HG02610 (cell line): ENCODE data around the gene PDZK1.
A peak's percentile ranks its signal among the peaks of the same experiment; 100 is the strongest.
"Not testable (repeated sequence)": the region's sequence is repeated elsewhere in the genome, so short reads cannot be mapped to it uniquely, and the experiment has no call there.

Experiments used
- ATAC-seq: cut with Tn5 transposase; IDR thresholded peaks from one replicate; pipeline ENCODE4 v1.9.1; 2021; ENCODE audit warnings: mild to moderate bottlenecking, moderate library complexity; ENCODE audit not compliant: unreplicated experiment

Gene PDZK1

GRCh38 chr1:145656245-145656943 is 50.8 kb downstream of the PDZK1 start:
- not testable (repeated sequence) for ATAC-seq

GRCh38 chr1:145643990-145644389 is 63.2 kb downstream of the PDZK1 start:
- ATAC-seq, result peak; percentile 48

GRCh38 chr1:145641886-145642285 is 65.3 kb downstream of the PDZK1 start:
- ATAC-seq, result not testable (repeated sequence)

GRCh38 chr1:145636237-145636636 is 70.9 kb downstream of the PDZK1 start:
- ATAC-seq, result not testable (repeated sequence)

GRCh38 chr1:145622177-145622576 is 85.0 kb downstream of the PDZK1 start:
- ATAC-seq, result not testable (repeated sequence)
